ENCODE results near the gene WRAP73.
"Not testable (repeated sequence)": the region's sequence is repeated elsewhere in the genome, so short reads cannot be mapped to it uniquely, and the experiment has no call there.

Gene WRAP73

DNA sequence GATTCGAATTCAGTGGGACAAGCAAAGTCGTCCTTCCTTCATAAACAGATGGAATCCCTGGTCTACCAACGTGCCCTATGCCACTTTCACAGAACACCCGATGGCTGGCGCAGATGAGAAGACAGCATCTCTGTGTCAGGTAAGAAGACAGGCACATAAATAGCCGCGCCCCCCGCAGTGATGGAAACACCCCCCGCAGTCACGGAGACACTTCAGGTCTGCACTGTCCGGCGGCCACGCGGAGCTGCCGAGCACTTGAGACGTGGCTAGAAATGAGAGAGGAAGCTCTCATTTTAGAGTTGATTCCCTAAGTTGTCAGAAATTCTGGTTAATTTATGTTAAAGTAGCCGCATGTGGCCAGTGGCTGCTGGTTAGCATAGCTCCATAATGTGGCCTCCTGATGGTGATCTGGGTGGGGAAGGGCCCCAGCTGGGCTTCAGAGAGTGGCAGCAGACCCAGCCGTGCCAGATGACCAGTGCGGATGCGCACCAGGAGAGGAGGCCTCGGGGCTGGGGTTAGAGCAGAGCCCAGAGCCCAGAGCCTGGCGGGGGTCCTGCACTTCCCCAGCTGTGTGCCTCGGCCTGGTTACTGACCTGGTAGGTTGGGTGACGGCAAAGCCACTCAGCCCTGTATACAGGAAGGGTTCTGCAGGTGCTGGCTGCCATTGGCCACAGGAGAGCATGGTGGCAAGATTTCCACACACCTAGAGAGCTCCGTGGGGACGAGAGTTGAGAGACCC is 22.2 kb downstream of the WRAP73 start:
- H3K4me3 ChIP-seq (ENCODE audit: low read length in 2 of 2): no peak overlapping the region
- no peak overlapping the region for H3K27ac ChIP-seq (ENCODE audit: low read length)
- H3K27me3 ChIP-seq (ENCODE audit: control insufficient read depth in 1 of 2, insufficient read depth in 2 of 2, low read length in 2 of 2): no peaks in the 10 kb centered on the region
- peaks cover 26 to 39% of the 10 kb centered on the region in 2 donors for H3K36me3 ChIP-seq (ENCODE audit: control insufficient read depth in 2 of 2, insufficient read depth in 2 of 2, low read length in 2 of 2)
- peaks cover 24% of the 10 kb centered on the region for H3K4me1 ChIP-seq (ENCODE audit: control insufficient read depth, insufficient read depth, low read length)
- no peak overlapping the region for H3K9ac ChIP-seq (ENCODE audit: low read length in 2 of 2)
- H3K9me3 ChIP-seq (ENCODE audit: control insufficient read depth in 2 of 2, low read length in 2 of 2): no peaks in the 10 kb centered on the region

DNA sequence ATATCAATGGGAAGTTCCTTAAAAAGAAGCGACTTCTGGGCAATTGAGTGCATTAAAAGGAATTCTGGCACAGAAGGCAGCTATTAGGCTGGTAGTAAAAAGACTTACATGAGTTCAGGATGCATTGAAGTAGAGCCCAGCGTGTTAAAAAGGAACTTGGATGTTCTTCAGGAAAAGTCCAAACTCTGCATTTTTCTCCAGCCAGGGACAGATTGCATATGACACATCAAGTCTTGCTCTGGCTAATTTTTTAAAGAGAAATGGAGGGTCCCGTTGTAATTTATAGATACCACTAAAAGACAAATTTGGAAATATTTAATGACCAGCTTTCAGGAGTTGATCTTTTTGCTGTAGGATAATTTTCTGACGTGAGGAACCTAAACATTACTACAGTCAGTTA is 23.9 kb downstream of the WRAP73 start:
- Histone ChIP-seq H3K27me3 (ENCODE audit: control insufficient read depth in 1 of 2, insufficient read depth in 2 of 2, low read length in 2 of 2) (no peaks in the 10 kb centered on the region), H3K4me1 (ENCODE audit: control insufficient read depth, insufficient read depth, low read length) (peaks cover 28% of the 10 kb centered on the region), H3K27ac (ENCODE audit: low read length) (peak overlapping the region; percentile 11), H3K36me3 (ENCODE audit: control insufficient read depth in 2 of 2, insufficient read depth in 2 of 2, low read length in 2 of 2) (peaks cover 18 to 31% of the 10 kb centered on the region in 2 donors), H3K9ac (ENCODE audit: low read length in 2 of 2) (peak overlapping the region; percentile 55 to 62), H3K4me3 (ENCODE audit: low read length in 2 of 2) (peak overlapping the region; percentile 80 to 93), H3K9me3 (ENCODE audit: control insufficient read depth in 2 of 2, low read length in 2 of 2) (no peaks in the 10 kb centered on the region)

DNA sequence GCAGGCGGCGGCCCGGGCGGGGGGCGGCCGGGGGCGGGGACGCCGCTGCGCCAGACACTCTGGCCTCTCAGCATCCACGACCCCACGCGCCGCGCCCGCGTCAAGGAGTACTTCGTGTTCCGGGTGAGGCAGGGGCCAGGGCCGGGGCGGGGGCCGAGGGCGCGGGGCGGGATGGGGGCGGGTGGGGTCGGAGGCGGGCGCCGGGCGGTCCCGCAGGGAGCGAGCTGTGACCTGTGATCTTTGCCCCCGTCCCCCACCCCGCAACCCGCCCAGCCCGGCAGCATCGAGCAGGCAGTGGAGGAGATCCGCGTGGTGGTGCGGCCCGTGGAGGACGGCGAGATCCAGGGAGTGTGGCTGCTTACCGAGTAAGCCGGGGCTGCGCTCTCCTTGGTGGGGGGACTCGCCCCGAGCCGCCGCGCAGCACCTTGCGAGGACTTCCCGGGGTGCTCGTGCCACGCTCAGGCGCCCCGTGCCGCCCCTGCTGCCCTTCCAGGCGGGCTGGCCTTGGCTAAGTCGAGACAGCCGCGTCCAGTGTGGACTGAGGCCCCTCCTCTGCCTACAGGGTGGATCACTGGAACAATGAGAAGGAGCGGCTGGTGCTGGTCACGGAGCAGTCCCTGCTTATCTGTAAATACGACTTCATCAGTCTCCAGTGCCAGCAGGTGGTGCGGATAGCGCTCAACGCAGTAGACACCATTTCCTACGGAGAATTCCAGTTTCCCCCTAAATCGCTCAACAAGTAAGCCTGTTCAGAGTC is 24.6 kb downstream of the WRAP73 start:
- H3K9ac ChIP-seq (ENCODE audit: low read length in 2 of 2): peak overlapping the region; percentile 55 to 62
- peaks cover 18 to 28% of the 10 kb centered on the region in 2 donors for H3K36me3 ChIP-seq (ENCODE audit: control insufficient read depth in 2 of 2, insufficient read depth in 2 of 2, low read length in 2 of 2)
- peak overlapping the region; percentile 80 to 93 for H3K4me3 ChIP-seq (ENCODE audit: low read length in 2 of 2)
- H3K4me1 ChIP-seq (ENCODE audit: control insufficient read depth, insufficient read depth, low read length): peaks cover 31% of the 10 kb centered on the region
- no peaks in the 10 kb centered on the region for H3K9me3 ChIP-seq (ENCODE audit: control insufficient read depth in 2 of 2, low read length in 2 of 2)
- no peaks in the 10 kb centered on the region for H3K27me3 ChIP-seq (ENCODE audit: control insufficient read depth in 1 of 2, insufficient read depth in 2 of 2, low read length in 2 of 2)
- H3K27ac ChIP-seq (ENCODE audit: low read length): peak overlapping the region; percentile 11

DNA sequence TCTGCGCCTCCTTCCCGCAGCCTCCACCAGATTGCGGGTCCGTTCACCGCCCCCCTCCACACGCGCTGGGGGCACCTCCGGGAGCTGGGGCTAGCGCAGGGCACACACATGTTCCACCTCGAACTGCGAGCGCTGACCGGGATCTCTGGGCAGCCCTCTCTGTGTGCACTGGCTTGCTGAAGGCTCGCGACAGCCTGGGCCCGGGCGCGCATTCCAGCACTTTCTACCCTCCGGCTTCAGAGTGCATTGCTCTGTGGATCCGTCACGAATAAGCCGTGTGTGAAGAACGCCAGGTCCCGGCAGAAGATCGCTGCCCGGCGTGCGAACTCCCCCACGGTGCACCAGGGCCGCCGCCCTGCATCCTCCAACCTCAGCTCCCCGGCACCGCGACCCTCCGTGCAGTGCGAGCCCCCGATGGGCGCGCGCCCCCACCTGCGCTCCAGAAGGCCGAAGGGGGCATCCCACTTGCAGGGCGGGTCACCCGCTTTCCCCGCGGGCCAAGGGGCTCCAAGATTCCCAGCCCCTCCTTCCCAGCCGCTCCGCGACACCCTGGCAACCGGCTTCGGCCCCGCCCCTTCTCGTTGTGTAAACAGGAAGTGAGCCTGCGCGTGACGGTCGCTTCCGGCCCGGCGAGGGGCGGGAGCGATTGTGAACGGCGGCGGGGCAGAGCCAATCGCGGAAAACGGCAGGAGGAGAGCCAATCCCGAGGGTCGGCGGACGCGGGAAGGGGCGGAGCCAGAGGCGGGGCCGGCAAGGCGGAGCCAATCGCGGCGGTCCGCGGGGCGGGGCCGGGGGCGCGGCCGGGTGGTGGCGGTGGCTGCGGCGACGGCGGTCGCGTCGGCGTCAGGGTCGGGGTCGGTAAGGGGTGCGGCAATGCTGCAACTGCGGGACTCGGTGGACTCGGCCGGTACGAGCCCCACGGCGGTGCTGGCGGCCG is 25.4 kb downstream of the WRAP73 start, which contains the start of gene TPRG1L:
TPRG1L (plus strand) TSS at position 816 of the 937 bp plus-strand sequence; CDS start at position 874, 58 bp downstream.
- no peaks in the 10 kb centered on the region for H3K27me3 ChIP-seq (ENCODE audit: control insufficient read depth in 1 of 2, insufficient read depth in 2 of 2, low read length in 2 of 2)
- H3K27ac ChIP-seq (ENCODE audit: low read length): peak within 1 kb of the TSS; percentile 11
- peaks cover 31% of the 10 kb centered on the region for H3K4me1 ChIP-seq (ENCODE audit: control insufficient read depth, insufficient read depth, low read length)
- H3K4me3 ChIP-seq (ENCODE audit: low read length in 2 of 2): peak within 1 kb of the TSS; percentile 85 to 93
- H3K9ac ChIP-seq (ENCODE audit: low read length in 2 of 2): peak within 1 kb of the TSS; percentile 75 to 76
- no peaks in the 10 kb centered on the region for H3K9me3 ChIP-seq (ENCODE audit: control insufficient read depth in 2 of 2, low read length in 2 of 2)
- H3K36me3 ChIP-seq (ENCODE audit: control insufficient read depth in 2 of 2, insufficient read depth in 2 of 2, low read length in 2 of 2): peaks cover 15 to 23% of the 10 kb centered on the region in 2 donors

DNA sequence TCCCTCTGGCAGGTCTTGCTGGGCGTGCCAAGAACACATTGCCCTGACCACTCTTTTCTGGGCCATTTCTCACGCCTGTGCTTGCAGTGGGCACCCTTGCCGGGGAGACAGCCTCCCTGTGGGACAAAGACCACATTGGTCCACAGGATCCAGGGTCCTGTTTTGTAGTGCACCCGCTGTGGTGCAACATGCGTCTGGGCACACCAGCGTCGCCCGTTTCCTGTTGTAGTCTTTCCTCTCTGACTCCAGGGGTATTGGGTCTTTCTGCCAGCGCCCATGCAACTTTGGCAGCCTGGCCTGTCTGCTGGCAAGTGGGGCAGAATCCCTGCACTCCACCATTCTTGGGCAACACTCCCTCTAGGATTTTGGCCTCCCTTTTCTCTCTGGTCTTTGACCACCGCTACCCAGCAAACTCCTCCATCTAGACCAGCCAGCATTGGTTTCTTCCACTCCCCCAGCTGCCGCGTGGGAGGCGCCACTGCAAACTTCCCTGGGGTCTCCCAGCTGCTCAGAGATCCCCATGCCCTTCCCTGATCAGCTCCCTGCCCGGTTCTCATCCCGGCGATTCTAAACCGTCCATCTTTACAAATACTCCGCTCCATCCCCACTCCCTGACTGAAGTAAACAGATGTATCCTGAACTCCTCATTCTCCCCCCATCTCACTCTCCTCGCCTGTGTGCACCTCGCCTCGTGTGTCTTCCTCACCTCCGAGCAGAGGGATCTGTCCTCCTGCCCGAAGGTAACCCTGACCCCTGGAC is 26.3 kb downstream of the WRAP73 start:
- no peak overlapping the region for H3K27ac ChIP-seq (ENCODE audit: low read length)
- H3K4me1 ChIP-seq (ENCODE audit: control insufficient read depth, insufficient read depth, low read length): peaks cover 38% of the 10 kb centered on the region

DNA sequence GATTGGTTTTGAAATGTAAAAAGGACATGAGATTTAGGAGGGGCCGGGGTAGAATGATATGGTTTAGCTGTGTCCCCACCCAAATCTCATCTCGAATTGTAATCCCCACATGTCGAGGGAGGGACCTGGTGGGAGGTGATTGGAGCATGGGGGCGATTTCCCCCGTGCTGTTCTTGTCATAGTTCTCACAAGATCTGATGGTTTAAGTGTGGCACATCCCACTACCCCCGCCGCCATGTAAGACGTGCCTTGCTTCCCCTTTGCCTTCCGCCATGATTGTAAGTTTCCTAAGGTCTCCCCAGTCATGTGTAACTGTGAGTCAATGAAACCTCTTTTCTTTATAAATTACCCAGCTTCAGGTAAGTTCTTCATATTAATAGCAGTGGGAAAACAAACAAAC is 27.8 kb downstream of the WRAP73 start:
- H3K4me1 ChIP-seq (ENCODE audit: control insufficient read depth, insufficient read depth, low read length): peaks cover 39% of the 10 kb centered on the region
- not testable (repeated sequence) for H3K9ac ChIP-seq (ENCODE audit: low read length in 2 of 2); H3K27me3 ChIP-seq (ENCODE audit: control insufficient read depth in 1 of 2, insufficient read depth in 2 of 2, low read length in 2 of 2); H3K36me3 ChIP-seq (ENCODE audit: control insufficient read depth in 2 of 2, insufficient read depth in 2 of 2, low read length in 2 of 2); H3K27ac ChIP-seq (ENCODE audit: low read length); H3K9me3 ChIP-seq (ENCODE audit: control insufficient read depth in 2 of 2, low read length in 2 of 2); H3K4me3 ChIP-seq (ENCODE audit: low read length in 2 of 2)

More for the DNA sequence above, 26.3 kb downstream of the WRAP73 start:
- Histone ChIP-seq H3K36me3 (ENCODE audit: control insufficient read depth in 2 of 2, insufficient read depth in 2 of 2, low read length in 2 of 2) (peaks cover 11 to 15% of the 10 kb centered on the region in 2 donors), H3K4me3 (ENCODE audit: low read length in 2 of 2) (peak overlapping the region; percentile 85 to 93), H3K9me3 (ENCODE audit: control insufficient read depth in 2 of 2, low read length in 2 of 2) (no peaks in the 10 kb centered on the region), H3K9ac (ENCODE audit: low read length in 2 of 2) (peak overlapping the region; percentile 75 to 76), H3K27me3 (ENCODE audit: control insufficient read depth in 1 of 2, insufficient read depth in 2 of 2, low read length in 2 of 2) (no peaks in the 10 kb centered on the region)

GRCh38 chr1:3621151-3621671 is 28.7 kb downstream of the WRAP73 start:
- H3K9ac ChIP-seq (ENCODE audit: low read length in 2 of 2); H3K36me3 ChIP-seq (ENCODE audit: control insufficient read depth in 2 of 2, insufficient read depth in 2 of 2, low read length in 2 of 2); H3K9me3 ChIP-seq (ENCODE audit: control insufficient read depth in 2 of 2, low read length in 2 of 2); H3K4me3 ChIP-seq (ENCODE audit: low read length in 2 of 2); H3K27ac ChIP-seq (ENCODE audit: low read length); H3K27me3 ChIP-seq (ENCODE audit: control insufficient read depth in 1 of 2, insufficient read depth in 2 of 2, low read length in 2 of 2): not testable (repeated sequence)
- H3K4me1 ChIP-seq (ENCODE audit: control insufficient read depth, insufficient read depth, low read length): peaks cover 39% of the 10 kb centered on the region

GRCh38 chr1:3620708-3621107 is 29.2 kb downstream of the WRAP73 start:
- H3K9ac ChIP-seq (ENCODE audit: low read length in 2 of 2): no peak overlapping the region
- H3K4me3 ChIP-seq (ENCODE audit: low read length in 2 of 2): no peak overlapping the region
- H3K27ac ChIP-seq (ENCODE audit: low read length): no peak overlapping the region
- no peaks in the 10 kb centered on the region for H3K9me3 ChIP-seq (ENCODE audit: control insufficient read depth in 2 of 2, low read length in 2 of 2)
- H3K36me3 ChIP-seq (ENCODE audit: control insufficient read depth in 2 of 2, insufficient read depth in 2 of 2, low read length in 2 of 2): peaks cover 0 to 2% of the 10 kb centered on the region in 2 donors
- peaks cover 0 to under 1% of the 10 kb centered on the region in 2 donors for H3K27me3 ChIP-seq (ENCODE audit: control insufficient read depth in 1 of 2, insufficient read depth in 2 of 2, low read length in 2 of 2)
- peaks cover 34% of the 10 kb centered on the region for H3K4me1 ChIP-seq (ENCODE audit: control insufficient read depth, insufficient read depth, low read length)

GRCh38 chr1:3618881-3619671 is 30.8 kb downstream of the WRAP73 start:
- Histone ChIP-seq H3K27me3 (ENCODE audit: control insufficient read depth in 1 of 2, insufficient read depth in 2 of 2, low read length in 2 of 2) (peaks cover 2 to 5% of the 10 kb centered on the region in 2 donors), H3K4me3 (ENCODE audit: low read length in 2 of 2) (no peak overlapping the region), H3K4me1 (ENCODE audit: control insufficient read depth, insufficient read depth, low read length) (peaks cover 29% of the 10 kb centered on the region), H3K9me3 (ENCODE audit: control insufficient read depth in 2 of 2, low read length in 2 of 2) (no peaks in the 10 kb centered on the region), H3K27ac (ENCODE audit: low read length) (no peak overlapping the region), H3K36me3 (ENCODE audit: control insufficient read depth in 2 of 2, insufficient read depth in 2 of 2, low read length in 2 of 2) (peaks cover 0 to 2% of the 10 kb centered on the region in 2 donors), H3K9ac (ENCODE audit: low read length in 2 of 2) (peak overlapping the region in 1 of 2 donors; percentile 36)
